ENCODE data around the gene NQO1.
A peak's percentile ranks its signal among the peaks of the same experiment; 100 is the strongest.
"Not testable (repeated sequence)": the region's sequence is repeated elsewhere in the genome, so short reads cannot be mapped to it uniquely, and the experiment has no call there.

The NQO1 gene
- long read RNA-seq, donor 1, transcript NQO1-201 (6 exons, 2,912 nt): major isoform, 9 of 12 reads
- long read RNA-seq, donor 1, partial matches to known transcripts: 0 of 12 reads
- long read RNA-seq, donor 1, other reads (novel, unspliced or antisense): 0 of 12 reads
- long read RNA-seq, donor 2, partial matches to known transcripts: 0 of 3 reads
- long read RNA-seq, donor 2, other reads (novel, unspliced or antisense): 0 of 3 reads
- long read RNA-seq, donor 3, transcript NQO1-201 (6 exons, 2,912 nt): major isoform, 5 of 5 reads
- long read RNA-seq, donor 3, partial matches to known transcripts: 0 of 5 reads
- long read RNA-seq, donor 3, other reads (novel, unspliced or antisense): 0 of 5 reads
- long read RNA-seq, donor 4, partial matches to known transcripts: 0 of 2 reads
- long read RNA-seq, donor 4, other reads (novel, unspliced or antisense): 0 of 2 reads
- long read RNA-seq, donor 5, partial matches to known transcripts: 0 of 5 reads
- long read RNA-seq, donor 5, other reads (novel, unspliced or antisense): 0 of 5 reads
- long read RNA-seq, donor 6, partial matches to known transcripts: 0 of 5 reads
- long read RNA-seq, donor 6, other reads (novel, unspliced or antisense): 0 of 5 reads
- long read RNA-seq, donor 7: 0 reads
- long read RNA-seq, donor 8, transcript NQO1-201 (6 exons, 2,912 nt): major isoform, 5 of 11 reads
- long read RNA-seq, donor 8, partial matches to known transcripts: 5 of 11 reads
- long read RNA-seq, donor 8, other reads (novel, unspliced or antisense): 0 of 11 reads

DNA sequence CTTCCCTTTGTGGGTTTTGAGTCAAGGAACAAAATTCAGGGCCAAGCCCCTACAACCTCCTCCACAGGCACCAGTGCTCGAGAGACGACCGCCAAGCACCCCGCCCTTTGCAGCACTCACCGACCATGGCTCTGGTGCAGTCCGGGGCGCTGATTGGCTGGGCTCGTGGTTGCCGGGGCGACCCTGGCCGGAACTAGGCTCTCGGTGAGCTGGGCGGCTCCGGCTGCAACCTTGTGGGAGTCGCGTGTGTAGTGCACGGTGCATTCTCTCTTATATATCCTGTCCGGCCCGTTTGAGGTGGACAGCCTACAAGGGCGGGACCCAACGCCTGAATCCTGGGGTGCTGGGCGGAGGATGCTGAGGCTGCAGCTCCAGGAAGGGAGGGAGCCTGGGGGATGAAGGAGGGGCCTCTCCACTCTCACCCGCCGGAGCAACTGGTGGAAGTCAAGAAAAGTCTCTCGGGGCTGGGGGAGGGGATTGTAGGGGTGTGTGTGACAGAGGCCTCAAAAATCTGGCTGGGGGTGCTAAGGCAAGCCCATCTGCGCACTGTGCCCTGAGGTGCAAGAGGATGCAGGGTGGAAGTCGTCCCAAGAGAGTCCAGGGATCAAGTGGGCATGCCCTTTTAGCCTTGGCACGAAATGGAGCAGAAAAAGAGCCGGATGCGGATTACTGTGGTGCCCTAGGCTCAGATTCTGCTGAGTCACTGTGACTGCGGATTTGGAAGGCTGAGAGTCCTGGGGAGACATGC, at the start of gene NQO1:
NQO1 (minus strand) TSS at position 248 of the 748 bp plus-strand sequence; CDS start at position 127, 121 bp downstream.
- peak; percentile 82 for DNase-seq

GRCh38 chr16:69775563-69775962, 49.2 kb upstream of the NQO1 start:
- no peak for DNase-seq

- no peak for DNase-seq
These were observed 47.0 kb upstream of the NQO1 start for GRCh38 chr16:69773260-69773947.

DNA sequence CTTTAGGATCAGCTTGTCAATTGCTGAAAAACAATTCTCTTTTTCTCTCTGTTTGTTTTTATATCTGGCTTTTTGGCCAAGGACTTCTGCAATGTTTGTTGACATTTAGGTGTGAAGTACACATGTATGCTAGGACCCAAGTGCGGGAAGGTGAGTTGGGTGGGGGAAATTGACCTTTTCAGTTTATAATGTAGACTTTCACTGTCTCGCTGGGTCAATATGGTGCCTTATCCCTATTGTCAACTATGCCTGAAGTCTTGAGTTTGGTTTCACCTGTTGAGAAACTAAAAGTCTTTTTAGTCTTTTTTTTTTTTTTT, 45.2 kb upstream of the NQO1 start:
- DNase-seq: no peak

DNA sequence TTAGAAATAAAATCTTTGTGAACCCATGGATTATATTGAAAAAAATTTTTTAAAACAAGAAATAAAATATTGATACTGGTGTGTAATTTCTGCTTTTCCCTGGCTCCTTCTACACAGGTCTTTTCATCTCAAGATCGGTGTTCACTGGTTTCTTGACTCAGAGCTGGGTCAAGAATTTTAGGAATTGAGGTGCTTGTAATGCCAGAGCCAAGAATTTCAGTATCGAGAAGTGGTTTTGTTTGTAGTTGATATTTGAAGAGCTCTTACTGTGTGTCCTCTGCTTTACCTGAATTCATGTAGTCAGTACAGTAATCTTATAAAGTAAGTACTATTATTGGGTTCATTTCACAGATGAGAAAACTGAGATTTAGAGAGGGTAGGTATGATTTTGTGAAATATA, 43.0 kb upstream of the NQO1 start:
- DNase-seq: no peak

GRCh38 chr16:69768666-69769065, 42.3 kb upstream of the NQO1 start:
- DNase-seq: no peak

GRCh38 chr16:69767459-69768229, 41.3 kb upstream of the NQO1 start:
- DNase-seq: no peak

DNA sequence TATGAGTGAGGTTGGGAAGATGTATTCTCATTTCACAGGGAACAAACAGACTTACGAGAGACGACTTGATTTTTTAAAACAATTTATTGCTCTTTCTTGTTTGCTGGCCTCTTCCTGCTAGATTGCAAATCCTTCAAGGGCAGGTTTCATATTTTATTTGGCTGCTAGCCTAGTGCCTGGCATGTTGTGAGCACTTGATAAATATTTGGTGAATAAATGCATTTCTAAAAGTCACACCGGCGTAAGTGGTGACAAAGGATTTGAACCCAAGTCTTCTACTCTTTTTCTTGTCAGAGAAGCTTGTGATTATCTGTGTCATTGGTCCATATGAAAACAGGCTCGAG, 37.2 kb upstream of the NQO1 start:
- DNase-seq: no peak

DNA sequence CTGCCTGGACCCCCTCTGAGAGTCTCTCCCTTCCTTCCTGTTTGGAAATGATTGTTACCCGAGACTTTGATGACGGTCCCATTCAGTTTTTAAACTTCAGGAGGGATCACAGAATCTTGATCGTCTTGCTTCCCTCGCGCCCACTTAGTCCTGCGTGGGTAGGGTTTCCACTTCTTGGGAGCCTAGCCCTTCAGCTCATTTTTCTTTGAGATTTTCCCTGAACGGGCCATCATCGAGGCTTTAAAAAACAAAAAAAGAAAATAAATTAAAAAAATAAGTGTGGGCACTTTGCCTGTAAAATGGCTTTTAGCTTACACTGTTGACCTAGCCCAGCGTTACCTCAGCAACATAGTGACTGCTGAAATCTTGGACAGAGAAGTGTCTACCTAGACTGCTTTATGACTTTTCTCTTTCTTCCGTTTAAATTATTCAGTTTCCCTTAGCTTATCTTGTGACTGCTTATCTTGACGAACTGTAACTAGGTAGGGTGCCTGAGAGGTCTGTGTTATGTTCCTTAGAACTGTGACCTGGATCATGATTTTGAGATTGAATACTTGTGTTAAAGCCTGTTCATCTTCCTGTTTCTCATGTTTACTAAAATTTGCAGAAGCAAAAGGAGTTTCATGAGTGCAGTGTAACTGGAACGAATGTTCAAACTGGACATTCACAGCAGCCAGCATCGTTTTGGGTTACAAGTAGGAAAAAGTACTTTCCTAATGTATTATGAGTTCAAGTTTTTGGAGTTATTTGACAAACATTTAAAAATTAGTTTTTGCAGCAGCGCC, 36.6 kb upstream of the NQO1 start:
- no peak for DNase-seq

DNA sequence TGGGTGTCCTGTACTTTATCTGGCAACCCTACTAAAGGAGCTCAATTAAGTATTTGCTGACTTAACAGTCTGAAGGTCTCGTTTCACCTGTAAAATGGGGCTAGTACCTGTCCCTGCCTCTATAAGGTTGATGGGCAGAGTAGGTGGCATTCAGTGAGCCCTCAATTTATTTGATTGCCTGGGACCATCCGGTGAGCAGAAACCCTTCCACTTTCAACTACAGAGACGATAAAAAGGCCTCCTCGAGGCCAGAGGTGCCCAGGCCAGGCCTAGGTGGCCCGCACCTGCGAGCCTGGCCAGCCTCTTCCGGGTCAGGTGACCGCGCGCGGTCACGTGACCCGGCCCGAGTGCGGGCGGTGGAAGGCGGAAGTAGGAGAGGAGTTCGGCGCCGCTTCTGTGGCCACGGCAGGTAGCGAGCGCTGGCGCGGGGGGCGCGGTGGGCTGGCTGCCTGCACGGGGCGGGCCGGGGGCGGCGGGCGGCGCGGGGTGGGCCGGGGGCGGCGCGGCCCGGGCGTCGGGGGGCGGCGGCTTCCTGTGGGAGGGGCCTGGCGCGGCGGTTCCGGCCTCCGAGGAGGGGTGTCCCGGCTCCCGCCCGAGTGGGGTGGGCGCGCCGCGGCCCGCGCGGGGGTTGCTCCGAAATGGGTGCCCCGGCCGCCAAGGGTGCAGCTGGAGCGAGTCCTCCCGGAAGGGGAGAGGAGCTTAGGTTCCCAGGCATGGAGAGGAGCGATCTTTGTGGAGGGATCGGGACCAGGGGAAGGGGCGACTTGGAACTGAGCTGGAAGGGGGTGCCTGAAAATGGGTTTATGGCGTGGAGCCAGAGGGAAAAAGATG, 35.8 kb upstream of the NQO1 start, which contains the start of gene WWP2:
WWP2 (plus strand) TSS at position 350 of the 831 bp plus-strand sequence. CDS start 24,679 bp downstream, outside the sequence.
- peak; percentile 86 for DNase-seq

GRCh38 chr16:69757375-69757774, 31.0 kb upstream of the NQO1 start:
- DNase-seq: not testable (repeated sequence)

- no peak for DNase-seq
These were observed 30.3 kb upstream of the NQO1 start for GRCh38 chr16:69756705-69757104.

GRCh38 chr16:69754469-69755310, 28.3 kb upstream of the NQO1 start, which contains the start of gene NOB1:
NOB1 (minus strand) TSS chr16:69754926; CDS start chr16:69754910, 16 bp downstream.
- peak; percentile 93 for DNase-seq

DNA sequence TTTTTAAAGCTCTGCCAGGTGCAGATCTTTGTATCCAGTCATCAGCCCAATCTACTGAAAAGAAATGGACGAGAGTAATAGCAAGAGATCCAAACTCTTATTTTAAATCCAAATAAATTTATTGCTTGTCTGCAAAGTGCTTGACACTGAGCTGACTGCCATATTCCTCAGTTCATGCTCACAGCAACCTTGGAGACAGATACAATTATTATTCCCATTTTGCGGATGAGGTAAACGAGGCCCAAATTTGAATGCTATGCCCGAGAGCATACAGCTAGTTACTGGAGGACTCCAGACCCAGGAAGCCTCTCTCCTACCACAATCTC, 27.7 kb upstream of the NQO1 start:
- DNase-seq: no peak

- DNase-seq: no peak
These were observed 22.5 kb upstream of the NQO1 start for GRCh38 chr16:69748694-69749345.

GRCh38 chr16:69747115-69747514, 20.8 kb upstream of the NQO1 start:
- DNase-seq: no peak

DNA sequence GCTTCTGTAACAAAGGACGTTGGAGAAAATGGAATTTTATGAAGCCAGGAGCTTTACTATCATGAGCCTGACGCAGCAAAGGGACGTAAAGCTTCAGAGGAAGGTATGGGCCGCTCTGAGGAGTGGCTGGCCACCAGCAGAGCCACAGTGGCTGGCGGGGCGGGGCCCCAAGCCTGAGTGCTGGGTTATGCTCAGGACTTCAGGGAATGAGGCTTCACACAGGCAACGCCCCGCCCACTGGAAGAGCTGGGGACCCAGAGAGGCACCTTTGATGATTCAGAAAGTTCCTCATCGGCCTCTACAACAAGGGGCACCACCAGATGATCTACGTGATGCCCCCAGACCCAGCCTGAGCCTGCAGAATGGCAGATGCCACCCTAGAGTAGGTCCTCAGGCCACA, 19.6 kb upstream of the NQO1 start:
- DNase-seq: no peak

GRCh38 chr16:69745232-69745612, 18.9 kb upstream of the NQO1 start:
- DNase-seq: no peak

Measured in right kidney (tissue), 9 donors.